GM21447 (cell line): Measurements from ENCODE around the gene TMEM271.

ENCODE experiments used
- ATAC-seq: cut with Tn5 transposase; IDR thresholded peaks from one replicate; pipeline ENCODE4 v1.9.1; 2021; ENCODE audit not compliant: unreplicated experiment

The TMEM271 gene

DNA sequence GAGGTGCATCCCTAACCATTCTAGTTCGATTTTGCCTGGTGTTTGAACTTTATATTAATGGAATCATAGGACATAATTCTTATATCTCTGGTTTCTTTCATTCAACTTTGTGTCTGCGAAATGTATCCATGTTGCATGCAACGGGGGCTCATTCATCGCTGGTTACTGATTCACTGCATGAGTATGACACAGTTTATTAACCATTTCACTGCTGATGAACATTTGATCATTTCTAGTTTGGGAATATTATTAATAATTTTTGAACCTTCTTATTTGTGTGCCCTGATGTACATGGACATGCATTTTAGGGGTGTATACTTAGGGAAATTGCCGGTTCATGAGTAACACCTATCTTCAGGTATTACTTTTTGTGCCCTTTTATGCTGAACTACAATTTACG lies 5.1 kb upstream of the TMEM271 start:
- ATAC-seq: no peak

- ATAC-seq: no peak
Measured at GRCh38 chr4:579543-580175, 3.6 kb upstream of the TMEM271 start.

- no peak for ATAC-seq
Measured at GRCh38 chr4:578451-579443, 2.7 kb upstream of the TMEM271 start.

GRCh38 chr4:577499-578450 lies 1.7 kb upstream of the TMEM271 start:
- ATAC-seq: no peak

- no peak for ATAC-seq
Measured at GRCh38 chr4:576991-577498, 950 bp upstream of the TMEM271 start.

DNA sequence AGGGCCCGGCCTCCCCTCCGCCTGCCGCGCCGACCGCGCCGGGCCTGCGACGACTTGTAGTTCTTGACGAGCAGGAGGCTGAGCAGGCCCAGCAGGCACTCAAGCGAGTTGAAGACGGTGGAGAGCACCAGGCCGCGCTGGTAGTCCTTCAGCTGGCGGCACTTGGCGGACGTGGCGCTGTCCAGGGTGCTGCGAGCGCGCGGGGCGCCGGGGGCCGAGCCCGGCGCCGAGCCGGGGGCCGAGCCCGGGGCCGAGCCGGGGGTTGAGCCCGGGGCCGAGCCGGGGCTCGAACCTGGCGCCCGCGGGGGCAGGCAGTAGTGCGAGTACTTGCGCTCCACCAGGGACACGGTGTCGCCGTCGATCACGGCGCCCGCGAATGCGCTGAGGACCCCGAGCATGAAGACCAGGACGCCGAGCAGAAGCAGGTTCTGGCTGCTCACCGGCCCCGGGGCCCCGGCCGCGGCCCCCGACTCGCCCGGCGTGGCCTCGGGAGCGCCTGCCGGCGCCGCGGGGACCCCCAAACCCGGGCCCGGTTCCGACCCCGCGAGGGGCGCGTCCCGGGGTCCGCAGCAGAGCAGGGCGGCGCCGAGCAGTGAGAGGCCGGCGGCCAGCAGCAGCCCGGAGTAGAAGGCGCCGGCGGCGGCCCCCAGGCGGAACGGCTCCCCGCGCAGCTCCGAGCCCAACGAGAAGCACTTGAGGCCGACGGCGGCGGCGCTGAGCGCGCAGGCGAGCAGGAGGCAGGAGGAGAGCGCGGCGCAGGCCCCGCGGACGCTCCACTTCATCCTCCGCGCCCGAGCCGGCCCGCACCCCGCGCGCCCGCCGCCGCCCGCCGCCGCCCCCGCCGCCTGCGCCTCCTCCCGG lies 584 bp downstream of the TMEM271 start:
- ATAC-seq: no peak

GRCh38 chr4:574346-575161 lies 1.5 kb downstream of the TMEM271 start:
- no peak for ATAC-seq

GRCh38 chr4:573122-573892 lies 2.8 kb downstream of the TMEM271 start:
- ATAC-seq: no peak

GRCh38 chr4:572594-572993 lies 3.5 kb downstream of the TMEM271 start:
- ATAC-seq: no peak

DNA sequence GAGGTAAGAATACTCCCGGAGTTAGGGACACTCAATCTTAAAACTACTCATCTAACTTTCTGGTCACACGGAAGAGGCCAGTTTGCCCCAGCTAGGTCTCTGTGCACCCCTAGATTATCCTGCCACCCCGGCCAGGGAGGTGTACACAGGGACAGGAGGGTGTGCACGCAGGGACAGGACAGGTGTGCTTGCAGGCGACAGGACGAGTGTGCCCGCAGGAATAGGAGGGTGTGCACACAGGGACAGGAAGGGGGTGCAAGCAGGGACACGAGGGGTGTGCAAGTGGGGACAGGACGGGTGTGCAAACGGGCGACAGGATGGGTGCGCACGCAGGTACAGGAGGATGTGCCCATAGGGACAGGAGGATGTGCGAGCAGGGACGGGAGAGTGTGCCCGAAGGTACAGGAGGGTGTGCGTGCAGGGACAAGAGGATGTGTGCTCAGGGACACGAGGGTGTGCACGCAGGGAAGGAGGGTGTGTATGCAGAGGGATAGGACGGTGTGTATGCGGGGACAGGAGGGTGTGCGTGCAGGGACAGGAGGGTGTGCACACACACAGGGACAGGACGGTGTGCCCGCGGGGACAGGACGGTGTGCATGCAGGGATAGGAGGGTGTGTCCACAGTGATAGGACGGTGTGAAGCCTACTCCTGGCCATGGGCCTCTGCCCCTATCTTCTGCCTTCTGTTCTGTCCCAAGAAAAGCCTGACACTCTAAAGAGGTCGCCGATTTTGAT lies 4.1 kb downstream of the TMEM271 start:
- ATAC-seq: no peak

- no peak for ATAC-seq
Measured at GRCh38 chr4:570754-571153, 5.3 kb downstream of the TMEM271 start.

GRCh38 chr4:569958-570667 lies 6.0 kb downstream of the TMEM271 start:
- ATAC-seq: no peak

DNA sequence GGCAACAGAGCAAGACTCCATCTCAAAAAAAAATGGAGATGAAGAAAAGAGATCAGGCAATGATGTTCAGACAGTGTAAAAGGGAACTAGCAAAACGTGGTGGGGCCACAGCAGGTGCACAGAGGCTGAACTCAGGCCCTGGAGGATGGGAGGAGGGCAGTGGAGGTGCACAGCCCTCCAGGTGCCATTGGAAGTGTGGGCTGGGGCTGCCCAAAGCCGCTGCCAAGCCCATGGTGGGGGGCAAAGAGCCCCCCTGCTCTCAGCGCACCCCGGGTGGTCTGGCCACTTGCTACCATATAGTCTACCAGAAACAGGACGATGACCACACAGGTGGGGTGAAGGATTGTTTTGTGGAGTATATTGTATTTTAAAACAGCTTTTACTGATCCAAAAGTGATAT lies 7.1 kb downstream of the TMEM271 start:
- ATAC-seq: no peak

GRCh38 chr4:568351-568652 lies 7.8 kb downstream of the TMEM271 start:
- no peak for ATAC-seq

GRCh38 chr4:567457-568350 lies 8.4 kb downstream of the TMEM271 start:
- ATAC-seq: no peak
